Natural killer cell (primary cell): ENCODE results near the gene ARHGAP11B. TPM values are rescaled to one million over a fixed set of nuclear protein-coding genes. Genes with fewer than 3 reads are reported as not detected.
"Not testable (repeated sequence)": the region's sequence is repeated elsewhere in the genome, so short reads cannot be mapped to it uniquely, and the experiment has no call there.

ENCODE experiments used
- ATAC-seq, 3 donors: fragments of 150-1000 bp in 2 of 3; fragments of 200-7000 bp in 1 of 3; cut with Tn5 transposase; 1 replicate in 1 of 3; 2 replicates in 2 of 3; pipeline ENCODE4 v1.10.0; 2021; ENCODE audit warnings: mild to moderate bottlenecking in 2 of 3, moderate library complexity in 2 of 3
- DNase-seq, 2 donors: peaks; one replicate each; pipeline versions ENCODE4 v3.0.0 to v3.0.0-alpha.2; 2013 to 2021; ENCODE audit warnings: mixed read lengths in 1 of 2
- H3K27ac ChIP-seq: one replicate; pipeline ENCODE4 v1.5.1; 2013; ENCODE audit warnings: mild to moderate bottlenecking, low read length
- H3K27me3 ChIP-seq: one replicate; pipeline ENCODE4 v1.6.1; 2013; ENCODE audit warnings: low read length; ENCODE audit not compliant: control insufficient read depth, insufficient read depth
- H3K36me3 ChIP-seq: one replicate; pipeline ENCODE4 v1.6.1; 2013; ENCODE audit warnings: low read length; ENCODE audit not compliant: control insufficient read depth, insufficient read depth
- H3K4me1 ChIP-seq: one replicate; pipeline ENCODE4 v1.6.1; 2013; ENCODE audit warnings: low read length; ENCODE audit not compliant: control insufficient read depth, insufficient read depth
- H3K4me3 ChIP-seq: one replicate; pipeline ENCODE4 v1.5.1; 2013; ENCODE audit warnings: low read length
- H3K9me3 ChIP-seq: one replicate; pipeline ENCODE4 v1.6.1; 2013; ENCODE audit warnings: low read length; ENCODE audit not compliant: control insufficient read depth, insufficient read depth
- H3K27ac Mint-ChIP-seq, 2 donors: one replicate each; pipeline ENCODE4 v1.8.0; 2022; ENCODE audit warnings: mild to moderate bottlenecking in 2 of 2, mixed read lengths in 2 of 2, moderate library complexity in 1 of 2
- H3K27me3 Mint-ChIP-seq, 2 donors: one replicate each; pipeline ENCODE4 v1.8.0; 2022; ENCODE audit warnings: low read depth in 2 of 2, mixed read lengths in 2 of 2
- H3K36me3 Mint-ChIP-seq: one replicate; pipeline ENCODE4 v1.8.0; 2022; ENCODE audit warnings: mixed read lengths
- H3K4me1 Mint-ChIP-seq, 2 donors: one replicate each; pipeline ENCODE4 v1.8.0; 2022; ENCODE audit warnings: mixed read lengths in 2 of 2
- H3K4me3 Mint-ChIP-seq: one replicate; pipeline ENCODE4 v1.8.0; 2022; ENCODE audit warnings: mild to moderate bottlenecking, moderate library complexity, mixed read lengths
- H3K9me3 Mint-ChIP-seq, 2 donors: one replicate each; pipeline ENCODE4 v1.8.0; 2022; ENCODE audit warnings: mixed read lengths in 2 of 2
- CTCF ChIP-seq: fragments of 200-600 bp; IDR thresholded peaks from one replicate; pipeline ENCODE4 v1.8.0; 2022; ENCODE audit warnings: antibody characterized with exemption
- WGBS: methylation state at CpG from one replicate; pipeline ENCODE4 v1.1.7; 2013; ENCODE audit warnings: missing lambda C conversion rate; ENCODE audit not compliant: insufficient coverage; 5-methylcytosine and 5-hydroxymethylcytosine counted together
- intact Hi-C: fragments of 100-400 bp; cut with micrococcal nuclease; formaldehyde crosslinking; loops from one replicate; pipeline ENCODE4 v1.14.2; 2022
- total RNA-seq, 4 donors: library from RNA; stranded (reverse); fragments of 120-200 nt in 1 of 4; gene quantifications; one replicate each; pipeline versions ENCODE4 v1.2.3 to v1.2.4, GENCODE V29; 2013 to 2022

The ARHGAP11B gene

GRCh38 chr15:30675126-30675525 lies 49.2 kb downstream of the ARHGAP11B start:
- no peaks in the 10 kb centered on the region for H3K36me3 ChIP-seq
- H3K4me1 ChIP-seq = no peaks in the 10 kb centered on the region
- no peak for DNase-seq
- Mint-ChIP-seq H3K4me1 (no peaks in the 10 kb centered on the region), H3K27me3 (no peaks in the 10 kb centered on the region), H3K9me3 (no peaks in the 10 kb centered on the region), H3K27ac (no peak overlapping the region), H3K36me3 (no peaks in the 10 kb centered on the region), H3K4me3 (no peak overlapping the region)
- TF ChIP-seq CTCF = no peak
- no peaks in the 10 kb centered on the region for H3K27me3 ChIP-seq
- H3K27ac ChIP-seq = no peak overlapping the region
- no peak for ATAC-seq
- intact Hi-C loops = no loop called here
- H3K4me3 ChIP-seq = no peak overlapping the region
- no peaks in the 10 kb centered on the region for H3K9me3 ChIP-seq

GRCh38 chr15:30675891-30676290 lies 50.0 kb downstream of the ARHGAP11B start:
- H3K4me3 ChIP-seq, H3K27me3 Mint-ChIP-seq, H3K4me1 Mint-ChIP-seq, H3K9me3 Mint-ChIP-seq, H3K36me3 ChIP-seq, DNase-seq, ATAC-seq, H3K9me3 ChIP-seq, H3K4me3 Mint-ChIP-seq, H3K27ac ChIP-seq, H3K36me3 Mint-ChIP-seq, H3K27ac Mint-ChIP-seq, H3K4me1 ChIP-seq, H3K27me3 ChIP-seq, intact Hi-C loops: not testable (repeated sequence)
- WGBS = 98% methylated on average over 4 of the region's 4 CpGs

GRCh38 chr15:30680997-30681396 lies 55.1 kb downstream of the ARHGAP11B start:
- H3K4me3 Mint-ChIP-seq, intact Hi-C loops, ATAC-seq, H3K4me1 Mint-ChIP-seq, DNase-seq, H3K36me3 Mint-ChIP-seq, H3K9me3 ChIP-seq, H3K4me1 ChIP-seq, H3K36me3 ChIP-seq, H3K27me3 ChIP-seq, H3K27ac ChIP-seq, H3K27ac Mint-ChIP-seq, H3K9me3 Mint-ChIP-seq, H3K27me3 Mint-ChIP-seq, H3K4me3 ChIP-seq: not testable (repeated sequence)
- WGBS = no CpG with 5 or more reads among the region's 3 CpGs

DNA sequence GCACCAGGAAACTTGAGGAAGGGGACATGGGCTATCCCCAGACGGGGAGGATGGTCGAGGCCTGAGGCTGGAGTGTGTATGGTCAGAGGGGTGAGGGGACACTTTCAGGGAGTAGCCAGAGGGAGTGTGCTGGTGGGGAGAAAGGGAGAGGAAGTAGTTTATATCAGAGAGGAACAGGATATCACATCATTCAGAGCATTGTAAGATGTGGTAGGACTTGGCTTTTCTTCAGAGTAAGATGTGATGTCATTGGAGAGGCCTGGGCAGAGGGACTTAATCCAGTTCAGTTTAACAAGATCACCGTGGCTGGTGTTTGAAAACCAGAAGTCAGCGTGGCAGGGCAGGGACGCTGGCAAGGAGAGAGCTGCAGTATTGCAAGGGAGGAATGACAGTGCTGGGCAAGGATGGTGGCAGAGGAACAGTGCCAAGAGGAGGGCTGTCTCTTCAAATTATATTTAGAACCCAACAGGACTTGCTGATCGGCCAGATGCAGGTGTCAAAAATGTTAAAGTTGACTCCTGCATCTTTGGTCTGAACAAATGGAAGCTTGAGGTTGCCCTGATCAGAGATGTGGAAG lies 59.9 kb downstream of the ARHGAP11B start:
- H3K27me3 Mint-ChIP-seq, H3K4me1 Mint-ChIP-seq, ATAC-seq, H3K4me1 ChIP-seq, H3K9me3 Mint-ChIP-seq, H3K9me3 ChIP-seq, H3K36me3 ChIP-seq, H3K36me3 Mint-ChIP-seq, DNase-seq, H3K27me3 ChIP-seq, H3K27ac ChIP-seq, H3K27ac Mint-ChIP-seq, H3K4me3 Mint-ChIP-seq, H3K4me3 ChIP-seq, intact Hi-C loops: not testable (repeated sequence)
- WGBS = 41% methylated on average over 3 of the region's 6 CpGs

DNA sequence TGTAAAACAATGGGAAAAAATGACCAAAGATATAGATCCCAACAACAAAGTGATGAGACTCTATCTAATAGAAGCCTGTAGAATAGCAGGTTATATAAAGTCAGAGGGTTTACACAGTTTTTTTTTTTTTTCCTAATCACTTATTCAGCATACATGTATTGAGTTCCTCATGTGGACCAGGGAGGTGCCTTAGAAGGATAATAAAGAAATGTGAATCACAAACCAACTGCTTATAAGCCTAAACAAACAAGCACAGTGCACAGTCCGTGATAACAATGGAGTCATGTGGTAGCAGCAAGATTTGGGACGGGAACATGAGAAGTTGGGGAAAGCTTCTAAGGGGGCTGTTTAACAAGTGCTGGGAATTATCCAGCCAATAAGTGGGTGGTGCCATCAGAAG lies 60.7 kb downstream of the ARHGAP11B start:
- H3K4me3 ChIP-seq, H3K27ac Mint-ChIP-seq, H3K4me1 Mint-ChIP-seq, H3K9me3 ChIP-seq, H3K27me3 ChIP-seq, ATAC-seq, H3K36me3 ChIP-seq, H3K9me3 Mint-ChIP-seq, DNase-seq, H3K4me1 ChIP-seq, H3K27ac ChIP-seq, intact Hi-C loops, H3K4me3 Mint-ChIP-seq, H3K36me3 Mint-ChIP-seq, H3K27me3 Mint-ChIP-seq: not testable (repeated sequence)
- WGBS = 100% methylated on average over 1 of the region's 2 CpGs

Other genes starting within 250 kb of the ARHGAP11B start
- gene CHRFAM7A, start 232.6 kb upstream of the ARHGAP11B start, total RNA-seq = 10 to 100 TPM; 11.7 to 32.5 (median 18.3) TPM
- gene GOLGA8R, start 211.9 kb upstream of the ARHGAP11B start, total RNA-seq = 100 to 1,000 TPM in 1 of 3 donors, 10 to 100 TPM in 2; 40.0 to 126 (median 42.7) TPM
- 10 to 100 TPM in 1 of 3 donors, 1 to 10 TPM in 2; 4.1 to 17.3 (median 8.9) TPM for gene GOLGA8Q, start 74.1 kb upstream of the ARHGAP11B start, total RNA-seq
- 1 to 10 TPM; 1.2 to 2.6 (median 2.3) TPM for gene GOLGA8H, start 22.1 kb upstream of the ARHGAP11B start, total RNA-seq